CD14-positive monocyte (primary cell): ENCODE measurements around the gene TRDN. TPM values are rescaled to one million over a fixed set of nuclear protein-coding genes. Genes with fewer than 3 reads are reported as not detected.

Experiments used
- DNase-seq, 3 donors: peaks; one replicate each; pipeline ENCODE4 v3.0.0-alpha.2; 2011 to 2022
- H2AFZ ChIP-seq: 2 replicates; pipeline ENCODE4 v1.6.0; 2012; ENCODE audit warnings: mild to moderate bottlenecking, low read depth, low read length, inconsistent platforms; ENCODE audit not compliant: insufficient read depth, poor library complexity, severe bottlenecking
- H3K27ac ChIP-seq, 2 donors: 1 replicate in 1 of 2; 2 replicates in 1 of 2; pipeline ENCODE4 v1.5.1; 2012 to 2013; ENCODE audit warnings: low read length in 2 of 2, control low read depth in 1 of 2, inconsistent platforms in 1 of 2, low read depth in 1 of 2, mild to moderate bottlenecking in 1 of 2
- H3K27me3 ChIP-seq, 2 donors: one replicate each; pipeline versions ENCODE4 v1.6.0 to v1.6.1; 2011 to 2013; ENCODE audit warnings: low read length in 2 of 2; ENCODE audit not compliant: control insufficient read depth in 2 of 2, insufficient read depth in 2 of 2
- H3K36me3 ChIP-seq, 2 donors: replicated peaks in 1 of 2; 1 replicate in 1 of 2; 2 replicates in 1 of 2; pipeline versions ENCODE4 v1.5.1 to v1.6.1; 2012 to 2013; ENCODE audit warnings: low read length in 2 of 2, control low read depth in 1 of 2, inconsistent platforms in 1 of 2, mild to moderate bottlenecking in 1 of 2; ENCODE audit not compliant: insufficient read depth in 2 of 2, control insufficient read depth in 1 of 2
- H3K4me1 ChIP-seq, 2 donors: 1 replicate in 1 of 2; 2 replicates in 1 of 2; pipeline versions ENCODE4 v1.5.1 to v1.6.1; 2012 to 2013; ENCODE audit warnings: low read length in 2 of 2, control low read depth in 1 of 2, inconsistent platforms in 1 of 2, mild to moderate bottlenecking in 1 of 2, moderate library complexity in 1 of 2; ENCODE audit not compliant: insufficient read depth in 2 of 2, control insufficient read depth in 1 of 2
- H3K4me2 ChIP-seq: replicated peaks from 2 replicates; pipeline ENCODE3; 2012; ENCODE audit warnings: low read length, moderate library complexity, mild to moderate bottlenecking; ENCODE audit not compliant: poor library complexity, severe bottlenecking; ENCODE audit errors: extremely low read depth
- H3K4me3 ChIP-seq, 3 experiments: fragments of 200-600 bp in 1 of 3; sonication (generic) in 1 of 3; replicated peaks in 1 of 3; 1 replicate in 2 of 3; 2 replicates in 1 of 3; pipeline ENCODE4 v1.5.1; 2011 to 2013; ENCODE audit warnings: low read length in 3 of 3, mild to moderate bottlenecking in 3 of 3, control low read depth in 2 of 3, low read depth in 2 of 3, inconsistent platforms in 1 of 3, moderate library complexity in 1 of 3
- H3K79me2 ChIP-seq: 2 replicates; pipeline ENCODE4 v1.6.0; 2012; ENCODE audit warnings: mild to moderate bottlenecking, control low read depth, inconsistent platforms, low read length, moderate library complexity; ENCODE audit not compliant: insufficient read depth
- H3K9ac ChIP-seq: 2 replicates; pipeline ENCODE4 v1.6.0; 2017; ENCODE audit warnings: low read length, mild to moderate bottlenecking; ENCODE audit not compliant: insufficient read depth, poor library complexity, severe bottlenecking
- H3K9me3 ChIP-seq, 2 donors: replicated peaks in 1 of 2; 1 replicate in 1 of 2; 2 replicates in 1 of 2; pipeline versions ENCODE4 v1.5.1 to v1.6.1; 2012 to 2013; ENCODE audit warnings: low read length in 2 of 2, control low read depth in 1 of 2; ENCODE audit not compliant: control insufficient read depth in 1 of 2, insufficient read depth in 1 of 2
- H4K20me1 ChIP-seq: 2 replicates; pipeline ENCODE4 v1.6.0; 2012; ENCODE audit warnings: mild to moderate bottlenecking, low read length, control low read depth, moderate library complexity; ENCODE audit not compliant: insufficient read depth
- H3K27ac Mint-ChIP-seq, 7 donors: one replicate each; pipeline ENCODE4 v1.8.0; 2020; ENCODE audit warnings: mild to moderate bottlenecking in 7 of 7, mixed read lengths in 7 of 7, moderate library complexity in 6 of 7, inconsistent platforms in 2 of 7
- H3K27me3 Mint-ChIP-seq, 3 donors: one replicate each; pipeline ENCODE4 v1.8.0; 2021 to 2022; ENCODE audit warnings: low read depth in 3 of 3, mild to moderate bottlenecking in 3 of 3, mixed read lengths in 3 of 3, moderate library complexity in 3 of 3, inconsistent platforms in 1 of 3
- H3K36me3 Mint-ChIP-seq, 2 donors: one replicate each; pipeline ENCODE4 v1.8.0; 2020; ENCODE audit warnings: mixed read lengths in 2 of 2, inconsistent platforms in 1 of 2, mild to moderate bottlenecking in 1 of 2
- H3K4me1 Mint-ChIP-seq: one replicate; pipeline ENCODE4 v1.8.0; 2020; ENCODE audit warnings: mild to moderate bottlenecking, mixed read lengths
- H3K4me3 Mint-ChIP-seq, 2 donors: one replicate each; pipeline ENCODE4 v1.8.0; 2020; ENCODE audit warnings: mild to moderate bottlenecking in 2 of 2, mixed read lengths in 2 of 2, moderate library complexity in 1 of 2
- H3K9me3 Mint-ChIP-seq, 7 donors: one replicate each; pipeline ENCODE4 v1.8.0; 2020 to 2022; ENCODE audit warnings: mixed read lengths in 7 of 7, mild to moderate bottlenecking in 6 of 7, moderate library complexity in 6 of 7, inconsistent platforms in 2 of 7
- CTCF ChIP-seq: fragments of 200-600 bp; IDR thresholded peaks from one replicate; pipeline ENCODE4 v1.8.0; 2022; ENCODE audit warnings: antibody characterized with exemption, mild to moderate bottlenecking
- WGBS: methylation state at CpG from one replicate; pipeline ENCODE4 v1.1.5; 2013; ENCODE audit warnings: missing lambda C conversion rate; ENCODE audit not compliant: insufficient coverage; 5-methylcytosine and 5-hydroxymethylcytosine counted together
- intact Hi-C, 2 donors: fragments of 100-400 bp; cut with micrococcal nuclease; formaldehyde crosslinking; loops; one replicate each; pipeline versions ENCODE4 v1.15.0 to v1.15.1; 2023
- polyA plus RNA-seq, 3 donors: library from polyadenylated mRNA; depleted of rRNA in 1 of 3; unstranded in 2 of 3; stranded (reverse) in 1 of 3; fragments of 300-500 nt in 2 of 3; fragments of >200 nt in 1 of 3; fragmentation: Illumina TruSeq in 2 of 3; gene quantifications; 1 replicate in 2 of 3; 2 replicates in 1 of 3; pipeline ENCODE4 v1.2.3, GENCODE V29; 2012 to 2021

The TRDN gene
- polyA plus RNA-seq, 3 donors = not detected

DNA sequence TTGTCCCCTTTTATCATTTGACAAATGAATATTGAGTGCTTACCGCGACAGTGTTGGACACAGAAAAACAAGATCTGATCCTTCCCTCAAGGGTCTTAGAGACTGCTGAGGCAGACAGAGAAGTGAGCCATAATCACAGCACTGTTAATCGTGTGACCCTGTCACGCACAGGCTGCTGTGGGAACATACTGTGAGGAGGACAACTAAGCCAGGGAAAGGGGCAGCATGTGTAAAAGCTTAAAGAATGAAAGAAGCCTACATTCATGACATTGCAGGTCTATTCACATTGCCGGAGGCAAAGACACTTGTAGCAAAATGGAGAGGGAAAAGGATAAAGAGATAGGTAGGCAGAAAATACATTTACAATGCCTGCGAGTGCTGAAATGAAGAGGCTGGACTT lies 32.7 kb downstream of the TRDN start:
- intact Hi-C loops = no loop called here
- TF ChIP-seq CTCF = no peak
- no peak for DNase-seq
- H3K36me3 ChIP-seq = no peaks in the 10 kb centered on the region
- H3K9me3 ChIP-seq = no peaks in the 10 kb centered on the region
- Mint-ChIP-seq H3K27ac (no peak overlapping the region), H3K36me3 (no peaks in the 10 kb centered on the region), H3K9me3 (peaks cover 0 to 3% (median 0%) of the 10 kb centered on the region in 7 donors), H3K4me1 (no peaks in the 10 kb centered on the region), H3K27me3 (no peaks in the 10 kb centered on the region), H3K4me3 (no peak overlapping the region)
- no peak overlapping the region for H3K4me2 ChIP-seq
- H3K4me1 ChIP-seq = no peaks in the 10 kb centered on the region
- no peaks in the 10 kb centered on the region for H4K20me1 ChIP-seq
- H3K9ac ChIP-seq = no peak overlapping the region
- WGBS = 73% methylated on average over 4 of the region's 6 CpGs
- H3K4me3 ChIP-seq = no peak overlapping the region
- H3K27ac ChIP-seq = no peak overlapping the region
- no peaks in the 10 kb centered on the region for H3K27me3 ChIP-seq
- no peaks in the 10 kb centered on the region for H3K79me2 ChIP-seq
- H2AFZ ChIP-seq = no peak overlapping the region

DNA sequence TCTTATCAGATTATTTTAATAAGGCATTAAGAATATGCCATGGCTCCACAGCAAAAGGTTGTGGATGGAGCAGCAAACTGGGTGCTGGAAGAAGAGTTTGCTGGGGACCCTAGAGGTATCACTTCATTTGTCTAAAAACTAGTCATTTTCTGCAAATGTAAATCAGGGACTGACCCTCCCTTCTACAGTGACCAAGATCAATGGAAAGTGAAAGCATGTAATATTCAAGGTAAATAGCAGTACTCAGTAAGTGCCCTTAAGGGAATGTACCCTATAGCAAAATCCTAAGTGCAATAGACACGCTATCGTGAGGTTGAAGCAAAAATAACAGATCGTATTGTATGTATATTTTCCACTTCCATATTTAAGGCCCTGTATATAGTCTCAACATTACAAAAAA lies 38.7 kb downstream of the TRDN start:
- Histone ChIP-seq H3K4me1 (no peaks in the 10 kb centered on the region), H2AFZ (no peak overlapping the region), H3K27ac (no peak overlapping the region), H3K27me3 (no peaks in the 10 kb centered on the region), H3K4me2 (no peak overlapping the region), H3K9me3 (no peaks in the 10 kb centered on the region), H3K79me2 (no peaks in the 10 kb centered on the region), H3K9ac (no peak overlapping the region), H3K4me3 (no peak overlapping the region), H4K20me1 (no peaks in the 10 kb centered on the region), H3K36me3 (no peaks in the 10 kb centered on the region)
- no peaks in the 10 kb centered on the region for H3K4me1 Mint-ChIP-seq
- DNase-seq = no peak
- H3K9me3 Mint-ChIP-seq = peaks cover 0 to 3% (median 0%) of the 10 kb centered on the region in 7 donors
- H3K27me3 Mint-ChIP-seq = no peaks in the 10 kb centered on the region
- 90% methylated on average over 3 of the region's 3 CpGs for WGBS
- no peak overlapping the region for H3K4me3 Mint-ChIP-seq
- no peak overlapping the region for H3K27ac Mint-ChIP-seq
- no peaks in the 10 kb centered on the region for H3K36me3 Mint-ChIP-seq
- TF ChIP-seq CTCF = no peak
- intact Hi-C loops = no loop called here
